ENCODE measurements around the gene ACBD6.

- TF ChIP-seq NKRF (conservative IDR thresholded peaks at IDR 0.05) (no peak), NR2C2 (IDR thresholded peaks at IDR 0.05; ENCODE audit: borderline replicate concordance, control insufficient read depth, insufficient read length, low read depth) (no peak), CTCF (IDR thresholded peaks at IDR 0.05 in 2 of 3, conservative IDR thresholded peaks at IDR 0.05 in 1 of 3; ENCODE audit: control insufficient read depth in 2 of 3, extremely low read depth in 1 of 3, insufficient read depth in 1 of 3, low read depth in 3 of 3, low read length in 3 of 3) (no peak), SIN3A (IDR thresholded peaks at IDR 0.05; ENCODE audit: low read depth, low read length) (no peak), HDAC2 (IDR thresholded peaks at IDR 0.05) (no peak), EP300 (IDR thresholded peaks at IDR 0.05; ENCODE audit: borderline replicate concordance in 1 of 2, control insufficient read depth in 1 of 2, low read depth in 2 of 2, low read length in 2 of 2) (no peak), SMAD1 (IDR thresholded peaks at IDR 0.05; ENCODE audit: low read depth, partially characterized antibody) (no peak), IRF4 (IDR thresholded peaks at IDR 0.05; ENCODE audit: low read depth, low read length) (no peak), TCF12 (IDR thresholded peaks at IDR 0.05; ENCODE audit: low read depth, low read length) (no peak), ATF3 (IDR thresholded peaks at IDR 0.05; ENCODE audit: borderline replicate concordance, extremely low read depth, low read depth, low read length) (no peak), RFX5 (IDR thresholded peaks at IDR 0.05; ENCODE audit: low read depth, low read length) (no peak), CEBPB (IDR thresholded peaks at IDR 0.05; ENCODE audit: borderline replicate concordance in 1 of 2, low read depth in 2 of 2, low read length in 2 of 2) (no peak), POLR2A (IDR thresholded peaks at IDR 0.05; ENCODE audit: low read depth, low read length) (no peak), ATF2 (IDR thresholded peaks at IDR 0.05; ENCODE audit: low read length) (no peak)
Observed at GRCh38 chr1:180246579-180246978, 255.8 kb downstream of the ACBD6 start.

Measured in GM12878 (cell line).